GM10266 (cell line): ENCODE data around the gene PRMT9.

Source experiments
- DNase-seq: peaks from one replicate; pipeline ENCODE4 v3.0.0; 2012; ENCODE audit errors: extremely low spot score
- TF ChIP-seq, protein P1 (sequence below): IDR thresholded peaks from 2 replicates; pipeline ENCODE4 v1.5.1; 2012; ENCODE audit warnings: mild to moderate bottlenecking, low read depth; ENCODE audit not compliant: control insufficient read depth, insufficient read depth; ENCODE audit errors: missing control alignments

The PRMT9 gene

GRCh38 chr4:147625733-147626132 is 58.2 kb downstream of the PRMT9 start:
- DNase-seq: no peak

GRCh38 chr4:147620315-147620714 is 63.6 kb downstream of the PRMT9 start:
- TF ChIP-seq, protein P1, sequence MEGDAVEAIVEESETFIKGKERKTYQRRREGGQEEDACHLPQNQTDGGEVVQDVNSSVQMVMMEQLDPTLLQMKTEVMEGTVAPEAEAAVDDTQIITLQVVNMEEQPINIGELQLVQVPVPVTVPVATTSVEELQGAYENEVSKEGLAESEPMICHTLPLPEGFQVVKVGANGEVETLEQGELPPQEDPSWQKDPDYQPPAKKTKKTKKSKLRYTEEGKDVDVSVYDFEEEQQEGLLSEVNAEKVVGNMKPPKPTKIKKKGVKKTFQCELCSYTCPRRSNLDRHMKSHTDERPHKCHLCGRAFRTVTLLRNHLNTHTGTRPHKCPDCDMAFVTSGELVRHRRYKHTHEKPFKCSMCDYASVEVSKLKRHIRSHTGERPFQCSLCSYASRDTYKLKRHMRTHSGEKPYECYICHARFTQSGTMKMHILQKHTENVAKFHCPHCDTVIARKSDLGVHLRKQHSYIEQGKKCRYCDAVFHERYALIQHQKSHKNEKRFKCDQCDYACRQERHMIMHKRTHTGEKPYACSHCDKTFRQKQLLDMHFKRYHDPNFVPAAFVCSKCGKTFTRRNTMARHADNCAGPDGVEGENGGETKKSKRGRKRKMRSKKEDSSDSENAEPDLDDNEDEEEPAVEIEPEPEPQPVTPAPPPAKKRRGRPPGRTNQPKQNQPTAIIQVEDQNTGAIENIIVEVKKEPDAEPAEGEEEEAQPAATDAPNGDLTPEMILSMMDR: no peak

More at GRCh38 chr4:147625733-147626132, 58.2 kb downstream of the PRMT9 start:
- TF ChIP-seq, protein P1: no peak

DNA sequence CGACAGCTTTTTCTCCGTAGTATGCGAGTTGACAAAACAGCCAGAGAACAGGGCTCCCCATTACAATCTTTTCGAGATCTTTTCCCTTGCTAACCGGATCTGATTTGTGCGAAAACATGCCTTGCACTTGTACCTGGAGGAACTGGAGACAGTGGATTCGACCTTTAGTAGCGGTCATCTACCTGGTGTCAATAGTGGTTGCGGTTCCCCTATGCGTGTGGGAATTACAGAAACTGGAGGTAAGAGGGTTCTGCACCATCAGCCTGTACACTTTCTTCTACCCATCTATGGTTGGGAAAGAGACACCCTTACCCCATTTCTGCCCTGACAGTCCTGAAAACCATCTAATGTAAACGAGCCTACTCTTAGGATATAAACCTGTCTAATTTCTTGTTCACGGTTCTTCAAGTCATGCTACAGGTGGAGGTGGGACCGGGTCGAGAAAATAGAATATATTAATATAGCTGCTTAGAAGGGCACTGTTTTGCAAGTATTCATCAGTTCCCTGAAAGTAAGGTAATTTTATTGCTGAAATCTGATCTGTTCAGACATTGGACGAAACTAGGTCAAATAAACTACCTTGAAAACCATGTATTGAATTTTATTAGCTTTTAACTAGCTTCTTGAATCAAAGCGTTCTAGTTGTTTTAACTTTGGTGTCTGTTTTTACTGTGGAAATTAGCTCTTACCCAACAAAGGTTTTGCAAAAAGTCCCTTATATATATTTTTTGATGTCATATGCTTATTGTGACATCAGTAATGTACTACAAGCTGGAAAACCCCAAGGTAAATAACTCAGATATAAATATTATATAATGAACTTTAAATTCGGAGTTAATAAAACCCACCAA is 65.9 kb downstream of the PRMT9 start:
- no peak for DNase-seq
- TF ChIP-seq, protein P1: no peak

More at GRCh38 chr4:147620315-147620714, 63.6 kb downstream of the PRMT9 start:
- no peak for DNase-seq

DNA sequence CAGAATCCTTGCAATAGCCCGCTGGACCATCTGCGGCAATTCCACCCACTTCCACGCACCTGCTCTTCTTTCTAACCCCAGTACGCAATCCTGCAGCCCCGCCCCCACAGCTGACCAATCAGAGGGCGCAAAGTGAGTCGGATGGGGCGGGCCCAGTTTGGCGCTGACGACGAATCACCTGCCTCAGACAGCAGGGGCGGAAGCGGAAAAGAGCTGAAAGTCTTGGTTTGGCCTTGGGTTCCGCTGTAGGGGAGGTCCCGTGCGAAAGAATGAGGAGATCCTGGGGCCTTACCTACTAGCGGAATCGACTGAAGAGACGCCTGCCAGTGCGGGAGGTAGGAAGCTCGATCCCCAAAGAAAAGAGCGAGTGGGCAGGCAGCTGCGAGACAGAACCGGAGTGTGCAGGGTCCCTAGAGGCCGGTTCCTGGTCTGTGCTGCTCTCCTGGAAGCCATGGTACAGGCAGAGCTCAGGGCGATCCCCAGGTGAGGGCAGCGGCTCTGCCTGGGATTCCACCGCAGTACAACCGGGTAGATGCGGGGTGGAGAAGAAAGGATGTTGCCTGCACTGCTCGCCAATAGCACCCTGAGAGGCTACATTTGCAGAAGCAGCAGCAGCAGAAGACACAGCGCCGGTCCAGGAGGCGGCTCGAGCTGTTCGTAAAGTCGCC is 66.7 kb downstream of the PRMT9 start, which contains the start of gene TMEM184C:
TMEM184C (plus strand) TSS at position 225 of the 668 bp plus-strand sequence. CDS start 560 bp downstream, outside the sequence.
- TF ChIP-seq, protein P1: no peak

GRCh38 chr4:147616849-147617172 is 67.2 kb downstream of the PRMT9 start:
- peak; percentile 8 for DNase-seq
- TF ChIP-seq, protein P1: no peak

More for the DNA sequence above, 66.7 kb downstream of the PRMT9 start, which contains the start of gene TMEM184C:
- DNase-seq: peak; percentile 89

- TF ChIP-seq, protein P1: no peak
- DNase-seq: no peak
These were observed 73.3 kb downstream of the PRMT9 start for GRCh38 chr4:147610686-147611085.
